HG03025 (cell line): ENCODE data around the gene PTGES.
"Not testable (repeated sequence)": the region's sequence is repeated elsewhere in the genome, so short reads cannot be mapped to it uniquely, and the experiment has no call there.

Experiments
- ATAC-seq: cut with Tn5 transposase; IDR thresholded peaks from one replicate; pipeline ENCODE4 v1.9.1; 2021; ENCODE audit warnings: mild to moderate bottlenecking, moderate library complexity; ENCODE audit not compliant: unreplicated experiment, low FRiP score

PTGES gene

GRCh38 chr9:129749052-129749451, 3.8 kb downstream of the PTGES start:
- not testable (repeated sequence) for ATAC-seq

GRCh38 chr9:129748249-129748648, 4.6 kb downstream of the PTGES start:
- ATAC-seq = no peak

- ATAC-seq = no peak
Measured at GRCh38 chr9:129746092-129746777, 6.6 kb downstream of the PTGES start.

DNA sequence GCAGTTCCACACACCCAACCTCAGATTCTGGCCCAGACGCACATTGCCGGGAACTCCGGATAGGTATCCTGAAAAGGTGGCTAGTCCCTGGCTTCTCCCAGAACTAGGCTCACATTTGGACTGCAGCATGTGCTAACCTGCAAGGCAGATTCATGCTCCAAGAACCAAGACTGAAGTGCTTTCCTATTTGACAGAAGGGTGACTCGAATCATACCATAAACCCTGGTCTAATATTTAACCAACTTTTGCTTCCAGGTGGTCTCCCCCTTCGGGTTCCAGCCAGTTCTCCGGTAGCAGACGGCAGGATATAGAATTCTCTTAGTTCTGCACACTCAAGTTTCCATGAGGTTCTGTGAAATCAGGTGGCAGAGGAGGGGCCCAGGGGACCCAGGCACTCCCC, 7.6 kb downstream of the PTGES start:
- ATAC-seq = no peak

- no peak for ATAC-seq
Measured at GRCh38 chr9:129740666-129741464, 12.0 kb downstream of the PTGES start.

GRCh38 chr9:129740174-129740573, 12.7 kb downstream of the PTGES start:
- no peak for ATAC-seq

DNA sequence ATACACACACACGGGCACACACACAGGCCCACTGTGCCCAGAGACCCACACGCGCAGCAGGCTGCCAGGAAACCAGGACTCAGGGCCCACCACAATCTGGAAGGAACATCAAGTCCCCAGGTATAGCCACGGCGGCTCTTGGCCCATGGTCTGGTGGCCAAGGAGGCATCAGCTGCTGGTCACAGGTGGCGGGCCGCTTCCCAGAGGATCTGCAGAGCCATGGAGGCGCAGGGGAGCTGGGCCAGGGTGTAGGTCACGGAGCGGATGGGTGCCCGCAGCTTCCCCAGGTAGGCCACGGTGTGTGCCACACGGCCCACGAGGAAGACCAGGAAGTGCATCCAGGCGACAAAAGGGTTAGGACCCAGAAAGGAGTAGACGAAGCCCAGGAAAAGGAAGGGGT, 13.4 kb downstream of the PTGES start:
- ATAC-seq = no peak

- ATAC-seq = no peak
Measured at GRCh38 chr9:129737479-129738274, 15.2 kb downstream of the PTGES start.

DNA sequence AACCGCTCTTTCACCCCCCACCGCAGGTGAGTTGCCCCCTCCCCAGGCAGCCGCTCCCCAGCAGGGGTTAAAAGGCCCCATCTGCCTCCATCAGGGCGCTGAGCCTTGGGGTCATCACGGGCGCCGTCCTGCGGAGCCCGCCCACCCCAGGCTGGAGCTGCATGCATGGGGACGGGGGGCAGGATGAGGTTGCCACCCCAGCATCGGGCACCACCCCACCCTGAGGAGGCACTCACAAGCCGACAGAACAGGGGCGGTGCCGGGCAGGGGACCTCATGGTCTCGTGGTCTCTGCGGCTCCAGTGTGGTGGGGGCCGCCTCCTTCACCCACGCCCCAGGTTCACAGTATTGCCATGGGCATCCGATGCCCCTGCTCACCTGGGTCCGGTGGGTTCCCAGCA, 16.5 kb downstream of the PTGES start:
- no peak for ATAC-seq

DNA sequence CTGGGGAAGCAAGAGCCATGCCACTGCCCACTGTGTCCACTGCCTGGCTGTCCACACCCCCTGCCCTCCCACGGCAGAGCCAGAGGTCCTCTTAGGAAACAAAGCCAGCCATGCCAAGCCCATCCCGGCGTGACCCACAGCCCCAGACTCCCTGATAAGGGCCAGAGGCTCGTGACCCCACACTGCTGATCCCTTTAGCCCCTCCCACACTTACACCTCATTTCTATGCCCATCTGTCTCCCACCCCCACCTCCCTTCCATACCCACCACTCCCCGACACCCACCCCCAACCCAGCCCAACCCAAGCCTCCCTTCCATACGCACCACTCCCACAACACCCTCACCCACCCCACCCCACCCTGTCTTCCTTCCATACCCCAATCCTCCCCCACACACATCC, 17.3 kb downstream of the PTGES start:
- ATAC-seq = no peak

- ATAC-seq = no peak
Measured at GRCh38 chr9:129733632-129733953, 19.2 kb downstream of the PTGES start.

- ATAC-seq = no peak
Measured at GRCh38 chr9:129732946-129733631, 19.8 kb downstream of the PTGES start.

- ATAC-seq = no peak
Measured at GRCh38 chr9:129732100-129732499, 20.7 kb downstream of the PTGES start.

DNA sequence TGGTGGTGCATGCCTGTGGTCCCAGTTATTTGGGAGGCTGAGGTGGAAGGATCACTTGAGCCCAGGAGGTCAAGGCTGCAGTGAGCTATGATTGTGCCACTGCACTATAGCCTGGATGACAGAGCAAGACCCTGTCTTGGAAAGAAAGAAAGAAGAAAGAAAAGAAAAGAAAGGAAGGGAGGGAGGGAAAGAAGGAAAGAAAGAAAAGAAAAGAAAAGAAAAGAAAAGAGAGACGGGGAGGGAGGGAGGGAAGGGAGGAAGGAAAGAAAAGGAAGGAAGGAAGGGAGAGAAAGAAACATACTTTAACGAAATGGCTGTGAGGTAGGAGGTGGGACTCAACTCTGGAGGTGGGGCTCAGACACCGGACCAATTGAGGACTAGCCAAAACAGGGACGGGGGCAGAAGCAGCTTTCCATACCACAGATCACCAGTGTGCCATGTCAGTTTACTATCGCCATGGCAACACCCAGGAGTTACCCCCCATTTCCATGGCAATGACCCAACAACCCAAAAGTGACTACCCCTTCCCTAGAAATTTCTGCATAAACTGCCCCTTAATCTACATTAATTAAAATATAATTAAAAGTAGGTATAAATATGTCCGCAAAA, 21.3 kb downstream of the PTGES start:
- ATAC-seq = no peak

DNA sequence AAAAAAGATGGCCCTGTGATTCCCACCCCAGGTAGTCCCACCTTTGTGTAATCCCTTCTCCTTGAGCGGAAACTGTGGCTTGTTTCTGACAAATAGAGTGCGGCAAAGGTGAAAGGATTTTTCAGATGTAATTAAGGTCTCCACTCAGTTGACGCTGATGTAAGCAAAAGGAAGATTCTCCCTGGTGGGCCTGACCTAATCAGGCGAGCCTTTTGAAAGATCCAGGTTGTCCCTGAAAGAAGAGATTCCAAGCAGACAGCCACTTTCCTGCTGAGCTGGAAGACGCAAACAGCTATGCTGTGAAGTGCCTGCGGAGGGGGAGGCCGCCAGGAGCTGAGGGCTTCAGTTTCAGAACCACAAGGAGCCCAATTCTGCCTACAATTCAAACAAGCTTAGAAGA, 24.1 kb downstream of the PTGES start:
- ATAC-seq = no peak

DNA sequence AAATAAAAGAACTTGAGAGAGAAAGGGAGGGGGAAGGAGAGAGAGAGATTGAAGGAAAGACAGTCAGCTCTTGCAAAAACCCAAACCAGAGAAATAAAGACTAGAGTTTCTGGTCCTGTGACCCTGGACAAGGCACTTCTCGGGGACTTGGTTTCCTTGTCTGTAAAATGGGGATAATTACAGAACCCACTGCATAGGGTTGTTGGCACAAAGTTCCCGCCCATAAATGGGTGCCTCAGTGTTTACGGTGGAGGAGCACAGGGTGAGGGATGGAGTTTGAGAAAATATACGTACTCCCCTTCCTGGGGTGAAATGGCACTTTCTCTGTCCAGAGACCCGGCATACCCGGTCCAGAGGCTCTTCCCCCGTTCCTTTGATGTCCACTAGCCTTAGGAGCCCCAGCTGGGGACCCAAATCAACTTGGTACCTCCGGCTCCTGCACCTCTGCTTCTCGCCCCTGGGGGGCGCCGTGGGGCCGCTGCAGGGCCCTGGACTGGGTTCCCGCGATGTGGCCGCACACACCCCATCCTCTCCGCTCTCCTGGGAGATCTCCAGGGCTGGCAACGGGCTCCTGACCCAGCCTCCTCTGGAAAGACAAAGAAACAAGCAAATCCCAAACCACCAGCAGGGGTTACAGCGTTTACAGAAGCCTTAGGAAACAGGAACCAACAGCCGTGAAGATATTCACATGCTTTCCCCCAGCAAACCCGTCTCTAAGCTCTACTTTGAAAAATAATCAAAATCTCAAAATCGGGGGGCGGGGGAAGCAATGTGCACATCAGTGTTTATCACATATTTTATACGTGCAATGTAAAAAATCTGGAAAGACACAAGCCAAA, 26.3 kb downstream of the PTGES start:
- no peak for ATAC-seq

GRCh38 chr9:129725795-129726251, 27.0 kb downstream of the PTGES start:
- ATAC-seq = no peak

DNA sequence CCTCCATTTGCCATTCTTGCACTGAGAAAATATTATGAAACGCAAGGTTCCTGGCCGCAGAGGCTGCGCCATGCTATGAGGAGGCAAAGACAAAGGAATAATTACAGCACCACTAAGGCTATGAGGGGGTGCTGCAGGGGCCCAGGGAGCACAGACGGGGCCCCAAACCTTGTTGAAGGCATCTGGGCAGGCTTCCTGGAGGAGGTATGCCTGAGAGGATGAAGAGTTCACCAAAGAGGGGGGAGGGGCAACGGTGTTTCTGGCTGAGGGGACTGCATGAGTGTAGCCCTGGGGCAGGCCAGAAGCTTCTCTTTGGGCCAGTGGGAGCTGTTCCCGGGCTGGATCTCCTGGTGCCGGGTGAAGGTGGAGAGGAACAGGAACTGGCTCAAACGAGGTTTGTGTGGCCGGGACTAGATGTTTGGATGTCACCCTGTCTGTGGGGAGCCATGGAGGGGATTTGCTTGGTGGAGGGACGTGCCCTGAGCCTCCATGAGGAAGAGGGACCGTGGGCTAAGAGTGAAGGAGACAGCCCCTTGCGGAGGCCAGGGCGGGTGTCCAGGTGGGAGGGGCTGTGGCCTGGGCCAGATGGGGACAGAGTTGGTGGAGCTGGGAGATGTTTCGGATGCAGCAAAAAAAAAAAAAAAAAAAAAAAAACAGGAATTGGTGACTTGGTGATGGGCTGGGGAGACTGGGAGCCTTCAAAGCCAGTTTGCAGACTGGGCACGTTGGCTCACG, 28.2 kb downstream of the PTGES start:
- no peak for ATAC-seq

DNA sequence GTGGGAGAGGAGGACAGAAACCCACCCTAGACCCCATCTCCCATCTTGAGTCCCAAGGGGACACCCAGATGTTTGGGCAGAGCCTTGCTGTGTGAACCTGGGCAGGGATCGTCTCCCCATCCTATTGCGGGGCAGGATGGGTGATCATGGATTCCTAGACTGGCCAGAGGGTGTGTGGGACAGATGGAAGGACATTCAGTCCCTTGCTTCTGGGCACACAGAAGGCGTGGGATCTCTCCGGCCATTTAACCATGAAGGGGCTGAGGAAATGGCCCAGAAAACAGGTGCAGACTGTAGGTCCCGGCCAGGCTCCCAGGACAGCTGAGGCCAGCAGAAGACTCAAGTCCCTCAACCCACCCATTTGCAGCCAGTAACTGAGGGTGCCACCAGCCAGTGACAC, 29.9 kb downstream of the PTGES start:
- no peak for ATAC-seq
